Esophagus squamous epithelium (tissue), 5 donors: ENCODE results near the gene GABBR2. TPM values are rescaled to one million over a fixed set of nuclear protein-coding genes. Genes with fewer than 3 reads are reported as not detected.
A peak's percentile ranks its signal among the peaks of the same experiment; 100 is the strongest.

Experiments used
- DNase-seq: peaks from one replicate; lab custom pipeline; 2025; lab: John Stamatoyannopoulos, UW
- H3K27ac ChIP-seq, 4 donors: fragments of 200-600 bp; sonication (generic); one replicate each; pipeline ENCODE4 v1.5.1; 2016 to 2019; ENCODE audit warnings: mild to moderate bottlenecking in 1 of 4
- H3K27me3 ChIP-seq, 4 donors: fragments of 200-600 bp; sonication (generic); 1 replicate in 3 of 4; 2 replicates in 1 of 4; pipeline versions ENCODE4 v1.5.1 to v1.6.0; 2017 to 2021; ENCODE audit warnings: antibody characterized with exemption in 1 of 4
- H3K36me3 ChIP-seq, 3 donors: fragments of 200-600 bp; sonication (generic); one replicate each; pipeline ENCODE4 v1.5.1; 2016 to 2019
- H3K4me1 ChIP-seq, 3 donors: fragments of 200-600 bp; sonication (generic); one replicate each; pipeline ENCODE4 v1.5.1; 2017 to 2019
- H3K4me3 ChIP-seq, 4 donors: fragments of 200-600 bp; sonication (generic); 1 replicate in 3 of 4; 2 replicates in 1 of 4; pipeline ENCODE4 v1.5.1; 2016 to 2019; ENCODE audit warnings: mild to moderate bottlenecking in 2 of 4, moderate library complexity in 1 of 4
- H3K9me3 ChIP-seq, 3 donors: fragments of 200-600 bp; sonication (generic); one replicate each; pipeline ENCODE4 v1.5.1; 2016 to 2019
- POLR2A ChIP-seq, 4 donors: fragments of 450-650 bp; IDR thresholded peaks; one replicate each; pipeline ENCODE4 v1.6.1; 2017; ENCODE audit warnings: antibody characterized with exemption in 4 of 4, mild to moderate bottlenecking in 4 of 4, moderate library complexity in 3 of 4
- WGBS, 2 donors: methylation state at CpG; one replicate each; pipeline ENCODE4 v1.1.5; 2018; 5-methylcytosine and 5-hydroxymethylcytosine counted together
- intact Hi-C: fragments of 100-400 bp; cut with DNase I; formaldehyde crosslinking; loops from one replicate; pipeline ENCODE4 v1.15.0; 2022
- total RNA-seq, 4 donors: library from RNA; depleted of rRNA; stranded (reverse); fragments of >200 nt; gene quantifications; one replicate each; pipeline ENCODE4 v1.1.0, GENCODE V29; 2016
- TF ChIP-seq, protein P1 (sequence below), 6 experiments: fragments of 450-650 bp in 4 of 6; fragments of 200-600 bp in 2 of 6; sonication (generic) in 2 of 6; IDR thresholded peaks; one replicate each; pipeline ENCODE4 v1.5.1; 2016 to 2019; ENCODE audit warnings: antibody characterized with exemption in 6 of 6, mild to moderate bottlenecking in 4 of 6, moderate library complexity in 4 of 6
- donor health status: DM: yes; HTN: yes; CAD: no.

GABBR2 gene
- total RNA-seq, 4 donors from 2014 or later = not detected

DNA sequence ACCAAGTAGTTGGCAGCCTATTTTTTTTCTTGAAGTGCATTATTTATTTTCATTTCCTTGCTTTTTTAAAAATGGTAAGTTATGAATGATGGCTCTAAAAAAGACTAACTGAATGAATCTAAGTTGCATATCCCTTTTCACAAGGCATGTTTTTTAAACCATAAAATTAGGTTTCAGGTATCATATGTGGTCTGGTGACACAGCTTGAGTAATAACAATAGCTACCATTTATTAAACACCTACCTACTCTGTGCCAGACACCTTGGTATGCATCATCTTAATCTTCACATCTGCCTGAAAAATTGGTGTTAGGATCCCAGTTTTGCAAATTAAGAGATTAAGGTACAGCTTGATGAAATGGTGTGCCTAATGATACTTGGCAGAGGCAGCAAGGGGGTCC, 4.3 kb upstream of the GABBR2 start:
- H3K9me3 ChIP-seq = no peaks in the 10 kb centered on the region
- DNase-seq = no peak
- intact Hi-C loops = no loop called here
- TF ChIP-seq, protein P1, sequence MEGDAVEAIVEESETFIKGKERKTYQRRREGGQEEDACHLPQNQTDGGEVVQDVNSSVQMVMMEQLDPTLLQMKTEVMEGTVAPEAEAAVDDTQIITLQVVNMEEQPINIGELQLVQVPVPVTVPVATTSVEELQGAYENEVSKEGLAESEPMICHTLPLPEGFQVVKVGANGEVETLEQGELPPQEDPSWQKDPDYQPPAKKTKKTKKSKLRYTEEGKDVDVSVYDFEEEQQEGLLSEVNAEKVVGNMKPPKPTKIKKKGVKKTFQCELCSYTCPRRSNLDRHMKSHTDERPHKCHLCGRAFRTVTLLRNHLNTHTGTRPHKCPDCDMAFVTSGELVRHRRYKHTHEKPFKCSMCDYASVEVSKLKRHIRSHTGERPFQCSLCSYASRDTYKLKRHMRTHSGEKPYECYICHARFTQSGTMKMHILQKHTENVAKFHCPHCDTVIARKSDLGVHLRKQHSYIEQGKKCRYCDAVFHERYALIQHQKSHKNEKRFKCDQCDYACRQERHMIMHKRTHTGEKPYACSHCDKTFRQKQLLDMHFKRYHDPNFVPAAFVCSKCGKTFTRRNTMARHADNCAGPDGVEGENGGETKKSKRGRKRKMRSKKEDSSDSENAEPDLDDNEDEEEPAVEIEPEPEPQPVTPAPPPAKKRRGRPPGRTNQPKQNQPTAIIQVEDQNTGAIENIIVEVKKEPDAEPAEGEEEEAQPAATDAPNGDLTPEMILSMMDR (IDR thresholded peaks at IDR 0.05) = no peak
- TF ChIP-seq POLR2A (IDR thresholded peaks at IDR 0.05) = no peak
- no peaks in the 10 kb centered on the region for H3K36me3 ChIP-seq
- H3K4me1 ChIP-seq = peaks cover 0 to 14% (median 4%) of the 10 kb centered on the region in 3 donors
- no peak overlapping the region for H3K4me3 ChIP-seq
- no peak overlapping the region for H3K27ac ChIP-seq
- H3K27me3 ChIP-seq = peaks cover 2 to 66% (median 13%) of the 10 kb centered on the region in 4 donors

DNA sequence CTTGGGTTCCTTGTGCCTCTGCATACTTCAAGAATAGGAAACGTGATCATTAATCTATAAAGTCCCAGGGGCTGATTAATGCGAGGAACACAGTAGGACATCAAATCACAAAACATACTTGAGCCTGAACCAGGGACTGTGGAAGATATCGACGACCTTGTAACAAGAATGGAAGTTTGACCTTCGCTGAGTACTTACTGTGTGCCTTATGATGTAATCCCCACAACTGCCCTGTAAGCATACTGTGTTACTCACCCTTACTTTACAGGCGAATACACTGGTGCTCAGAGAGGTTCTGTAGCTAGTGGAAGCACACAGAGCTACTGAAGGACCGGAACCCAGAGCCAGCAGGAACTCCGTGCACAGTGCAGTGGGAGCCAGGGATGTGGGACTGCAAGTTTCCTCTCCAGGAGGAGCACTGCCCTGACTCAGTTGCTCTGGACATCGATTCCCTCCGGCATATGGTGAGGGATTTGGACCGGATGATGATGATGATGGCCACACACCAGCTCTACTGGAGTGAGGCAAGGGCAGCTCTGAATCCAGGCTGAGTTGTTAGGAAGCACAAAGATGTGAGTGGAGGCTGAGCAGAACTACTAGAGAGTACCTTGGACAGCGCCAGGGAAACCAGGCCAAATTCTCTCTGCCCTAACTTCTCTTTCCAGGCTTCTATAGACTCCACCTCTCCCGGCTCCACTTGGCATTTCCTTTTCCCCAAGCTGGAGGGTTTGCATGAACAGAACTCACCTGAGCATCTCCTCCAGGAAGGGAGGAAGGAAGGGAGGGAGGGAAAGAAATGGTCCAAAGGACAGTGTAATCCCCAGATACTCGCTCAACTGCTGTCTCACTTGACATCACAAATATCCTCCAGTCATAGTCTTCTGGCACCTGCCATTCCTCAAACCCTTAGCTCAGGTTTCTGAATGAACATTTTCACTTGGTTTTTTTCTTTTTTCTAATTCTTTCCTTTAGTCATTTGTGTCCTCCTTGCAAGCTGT, 1.5 kb upstream of the GABBR2 start:
- peaks cover 9 to 80% (median 23%) of the 10 kb centered on the region in 4 donors for H3K27me3 ChIP-seq
- 64 to 66% methylated on average over 12 to 13 of the region's 14 CpGs for WGBS, 2 donors
- intact Hi-C loops = no loop called here
- H3K27ac ChIP-seq = no peak overlapping the region
- no peaks in the 10 kb centered on the region for H3K36me3 ChIP-seq
- peaks cover 4 to 27% (median 7%) of the 10 kb centered on the region in 3 donors for H3K4me1 ChIP-seq
- no peaks in the 10 kb centered on the region for H3K9me3 ChIP-seq
- TF ChIP-seq, protein P1 (IDR thresholded peaks at IDR 0.05) = no peak
- TF ChIP-seq POLR2A (IDR thresholded peaks at IDR 0.05) = no peak
- DNase-seq = no peak
- H3K4me3 ChIP-seq = no peak overlapping the region

DNA sequence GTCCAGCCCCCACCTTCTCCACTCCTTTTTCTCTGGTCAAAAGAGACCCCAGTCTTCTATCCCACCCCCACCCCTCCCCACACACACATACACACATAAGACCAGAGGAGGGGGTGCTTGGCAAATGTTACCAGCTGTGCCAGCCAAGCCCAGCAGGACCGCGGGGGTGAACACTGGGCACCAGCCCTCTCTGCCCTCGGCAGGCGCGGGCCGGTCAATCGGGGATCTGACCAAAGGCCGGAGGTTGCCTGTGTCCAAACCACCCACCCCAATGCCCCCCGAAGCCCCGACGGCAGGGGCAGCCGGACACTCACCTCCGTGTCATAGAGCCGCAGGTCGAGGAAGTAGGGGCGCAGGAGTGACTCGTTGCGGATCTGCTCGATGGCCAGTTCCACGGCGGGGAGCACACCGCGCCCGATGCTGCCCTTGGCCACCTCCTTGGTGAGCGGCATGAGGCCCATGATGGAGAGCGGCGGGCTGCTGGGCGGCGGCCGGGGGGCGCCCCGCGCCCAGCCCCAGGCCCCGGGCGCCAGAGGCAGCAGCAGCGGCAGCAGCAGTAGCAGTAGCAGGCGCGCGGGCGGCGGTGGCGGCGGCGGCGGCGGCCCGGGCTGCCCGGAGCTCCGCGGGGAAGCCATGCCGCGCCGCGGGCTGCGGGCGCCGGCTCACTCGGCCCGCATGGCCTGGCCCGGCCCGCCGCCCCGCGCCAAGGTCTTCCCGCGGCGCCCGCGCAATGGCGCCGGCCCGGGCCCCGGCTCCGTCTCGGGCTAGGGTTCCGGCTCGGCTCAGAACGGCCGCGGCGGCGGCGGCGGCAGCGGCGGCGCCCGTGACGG, 417 bp downstream of the GABBR2 start:
- no peak overlapping the region for H3K27ac ChIP-seq
- 5% methylated on average over 4 of the region's 89 CpGs; no CpG with 5 or more reads in 1 of the 2 donors for WGBS, 2 donors
- H3K27me3 ChIP-seq = peaks cover 9 to 93% (median 23%) of the 10 kb centered on the region in 4 donors
- H3K36me3 ChIP-seq = no peaks in the 10 kb centered on the region
- DNase-seq = no peak
- H3K9me3 ChIP-seq = no peaks in the 10 kb centered on the region
- peaks cover 4 to 27% (median 7%) of the 10 kb centered on the region in 3 donors for H3K4me1 ChIP-seq
- TF ChIP-seq POLR2A (IDR thresholded peaks at IDR 0.05) = no peak
- TF ChIP-seq, protein P1 (IDR thresholded peaks at IDR 0.05) = no peak
- H3K4me3 ChIP-seq = peak overlapping the region in 3 of 4 donors; percentile 10 to 54 (median 36)
- intact Hi-C loops = no loop called here

DNA sequence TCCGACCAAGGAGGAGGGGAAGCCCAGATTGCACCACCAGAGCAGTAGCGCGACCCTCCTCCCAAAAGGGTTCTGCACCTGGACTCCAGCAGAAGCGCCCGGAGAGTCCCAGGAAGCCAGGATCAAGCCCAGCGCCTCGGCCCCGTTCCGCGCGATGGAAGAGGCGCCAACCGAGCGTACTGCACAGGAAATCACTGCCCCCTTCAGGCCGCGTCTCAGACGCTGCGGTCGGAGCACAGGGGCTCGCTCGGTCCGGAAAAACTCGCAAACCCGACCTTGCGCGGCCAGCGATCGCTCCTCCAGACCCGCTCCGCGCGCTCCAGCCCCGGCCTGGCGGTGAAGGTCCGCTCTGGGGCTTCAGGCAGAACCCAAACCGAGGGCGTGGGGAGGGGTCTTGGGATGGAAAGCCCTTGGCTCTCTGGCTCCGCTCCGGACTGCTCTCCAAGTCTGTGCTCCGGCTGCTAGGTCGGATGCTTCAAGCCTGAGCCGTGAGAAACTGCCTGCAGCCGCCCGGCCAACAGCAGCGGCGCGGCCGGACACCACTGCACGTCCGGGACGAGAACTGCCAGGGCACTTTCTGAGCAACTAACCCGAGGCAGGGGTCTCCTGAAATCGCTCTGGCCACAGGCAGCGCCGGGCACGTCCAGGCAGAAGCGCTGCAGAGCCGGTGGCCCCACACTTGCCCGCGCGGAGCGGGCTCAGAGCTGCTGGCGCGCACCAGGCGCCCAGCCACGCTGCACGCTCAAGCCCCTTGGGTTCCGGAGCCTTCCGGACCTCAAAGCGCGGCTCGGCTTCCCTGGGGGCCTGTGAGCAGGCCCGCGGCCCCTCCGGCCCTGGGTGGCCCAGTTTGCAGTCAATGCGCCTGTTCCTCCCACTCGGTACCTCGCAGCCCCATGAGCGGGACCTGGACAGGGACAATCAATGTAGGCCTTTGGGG, 1.3 kb downstream of the GABBR2 start:
- no peaks in the 10 kb centered on the region for H3K9me3 ChIP-seq
- intact Hi-C loops = no loop called here
- no peak for DNase-seq
- no peak overlapping the region for H3K27ac ChIP-seq
- peaks cover 9 to 97% (median 23%) of the 10 kb centered on the region in 4 donors for H3K27me3 ChIP-seq
- no peaks in the 10 kb centered on the region for H3K36me3 ChIP-seq
- peak overlapping the region in 1 of 4 donors; percentile 2 for H3K4me3 ChIP-seq
- TF ChIP-seq, protein P1 (IDR thresholded peaks at IDR 0.05) = peak in 3 of 6 experiments; percentile 14 to 37 (median 18)
- no peak for TF ChIP-seq POLR2A (IDR thresholded peaks at IDR 0.05)
- 0% methylated on average over 3 of the region's 79 CpGs; no CpG with 5 or more reads in 1 of the 2 donors for WGBS, 2 donors
- peaks cover 4 to 27% (median 7%) of the 10 kb centered on the region in 3 donors for H3K4me1 ChIP-seq
